K562 (cell line): ENCODE data around the gene SLC8A1. TPM values are rescaled to one million over a fixed set of nuclear protein-coding genes. Genes with fewer than 3 reads are reported as not detected.

Source experiments
- KAT7 ChIP-seq: sonication (generic); formaldehyde crosslinking; IDR thresholded peaks from 2 replicates; pipeline ENCODE4 v1.8.0; 2022; ENCODE audit warnings: missing genetic modification reagents, mild to moderate bottlenecking, borderline replicate concordance
- NR4A1 ChIP-seq, 2 experiments: fragments of 250-450 bp in 1 of 2; fragments of 450-650 bp in 1 of 2; sonication (Bioruptor Pico) in 1 of 2; IDR thresholded peaks; 2 replicates each; pipeline versions ENCODE4 v1.4.0 to v1.6.1; 2016 to 2020; ENCODE audit warnings: mild to moderate bottlenecking in 2 of 2, missing compliant biosample characterization in 1 of 2, missing genetic modification characterization in 1 of 2, moderate library complexity in 1 of 2
- POLR3A ChIP-seq: IDR thresholded peaks from 2 replicates; pipeline ENCODE4 v1.6.1; 2011; ENCODE audit warnings: borderline replicate concordance, mild to moderate bottlenecking, moderate library complexity; ENCODE audit not compliant: insufficient read length, insufficient read depth; ENCODE audit errors: extremely low read depth
- RFX5 ChIP-seq: IDR thresholded peaks from 2 replicates; pipeline ENCODE4 v1.6.1; 2011; ENCODE audit warnings: low read depth, mild to moderate bottlenecking, improper control_type of control experiment, low read length
- SIRT6 ChIP-seq: IDR thresholded peaks from one replicate; pipeline ENCODE4 v1.6.1; 2012; ENCODE audit warnings: low read depth, mild to moderate bottlenecking, control low read depth, inconsistent platforms, low read length, moderate library complexity
- TCF3 ChIP-seq: sonication (generic); formaldehyde crosslinking; IDR thresholded peaks from 2 replicates; pipeline ENCODE4 v1.4.0; 2020; ENCODE audit warnings: mild to moderate bottlenecking, missing genetic modification reagents
- TCF7 ChIP-seq: sonication (generic); IDR thresholded peaks from 2 replicates; pipeline ENCODE4 v1.6.1; 2016; ENCODE audit warnings: antibody characterized with exemption, borderline replicate concordance
- polyA plus RNA-seq, 8 experiments: library from polyadenylated mRNA; depleted of rRNA in 4 of 8; stranded (reverse) in 5 of 8; unstranded in 3 of 8; fragments of >200 nt; fragmentation: Nextera tagmentation in 2 of 8; fragmentation: Illumina TruSeq in 1 of 8; extraction: Ambion mirVana in 2 of 8; extraction: Trizol in 1 of 8; gene quantifications; 2 replicates each; pipeline versions ENCODE4 v1.2.1 to v1.2.3, GENCODE V29; 2011 to 2014; ENCODE audit warnings: inconsistent platforms in 1 of 8, missing spikeins in 1 of 8
- total RNA-seq, 7 experiments: library from RNA; depleted of rRNA in 6 of 7; stranded (reverse); fragments of >200 nt in 6 of 7; fragmentation: Illumina TruSeq in 2 of 7; extraction: Trizol in 2 of 7; gene quantifications; 2 replicates each; pipeline versions ENCODE4 v1.2.1 to v1.2.3, GENCODE V29; 2011 to 2021; ENCODE audit warnings: low replicate concordance in 1 of 7
- TF ChIP-seq, protein P1 (sequence below), 2 experiments: fragments of 450-650 bp in 1 of 2; sonication (generic) in 1 of 2; formaldehyde crosslinking in 1 of 2; IDR thresholded peaks; 2 replicates each; pipeline versions ENCODE4 v1.7.1 to v1.9.0; 2016 to 2022; ENCODE audit warnings: inconsistent platforms in 1 of 2, mild to moderate bottlenecking in 1 of 2, missing genetic modification reagents in 1 of 2

The SLC8A1 gene
- total and polyA plus RNA-seq, 9 of the 15 experiments (the other 6 are each of a cell fraction or from before 2014, with no cell fraction given) = not detected

DNA sequence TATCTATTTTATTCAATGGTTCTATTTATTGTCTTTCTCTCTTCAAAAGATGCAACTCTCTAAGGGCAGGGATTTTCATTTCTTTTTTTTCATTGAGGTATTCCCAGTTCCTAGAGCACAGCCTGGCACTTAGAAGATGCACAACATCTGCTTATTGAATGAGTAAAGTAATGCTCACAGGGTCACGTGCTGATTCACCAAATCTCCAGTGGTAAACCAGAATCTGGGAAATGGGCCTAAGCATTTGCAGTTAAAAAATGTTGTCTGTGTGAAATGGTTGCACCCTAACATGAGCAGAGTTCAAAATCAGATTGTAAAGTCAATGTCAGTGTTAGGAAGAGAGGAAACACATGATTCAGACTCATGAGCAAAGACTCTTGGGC lies 15.8 kb downstream of the SLC8A1 start (continued):
- TF ChIP-seq, protein P1, sequence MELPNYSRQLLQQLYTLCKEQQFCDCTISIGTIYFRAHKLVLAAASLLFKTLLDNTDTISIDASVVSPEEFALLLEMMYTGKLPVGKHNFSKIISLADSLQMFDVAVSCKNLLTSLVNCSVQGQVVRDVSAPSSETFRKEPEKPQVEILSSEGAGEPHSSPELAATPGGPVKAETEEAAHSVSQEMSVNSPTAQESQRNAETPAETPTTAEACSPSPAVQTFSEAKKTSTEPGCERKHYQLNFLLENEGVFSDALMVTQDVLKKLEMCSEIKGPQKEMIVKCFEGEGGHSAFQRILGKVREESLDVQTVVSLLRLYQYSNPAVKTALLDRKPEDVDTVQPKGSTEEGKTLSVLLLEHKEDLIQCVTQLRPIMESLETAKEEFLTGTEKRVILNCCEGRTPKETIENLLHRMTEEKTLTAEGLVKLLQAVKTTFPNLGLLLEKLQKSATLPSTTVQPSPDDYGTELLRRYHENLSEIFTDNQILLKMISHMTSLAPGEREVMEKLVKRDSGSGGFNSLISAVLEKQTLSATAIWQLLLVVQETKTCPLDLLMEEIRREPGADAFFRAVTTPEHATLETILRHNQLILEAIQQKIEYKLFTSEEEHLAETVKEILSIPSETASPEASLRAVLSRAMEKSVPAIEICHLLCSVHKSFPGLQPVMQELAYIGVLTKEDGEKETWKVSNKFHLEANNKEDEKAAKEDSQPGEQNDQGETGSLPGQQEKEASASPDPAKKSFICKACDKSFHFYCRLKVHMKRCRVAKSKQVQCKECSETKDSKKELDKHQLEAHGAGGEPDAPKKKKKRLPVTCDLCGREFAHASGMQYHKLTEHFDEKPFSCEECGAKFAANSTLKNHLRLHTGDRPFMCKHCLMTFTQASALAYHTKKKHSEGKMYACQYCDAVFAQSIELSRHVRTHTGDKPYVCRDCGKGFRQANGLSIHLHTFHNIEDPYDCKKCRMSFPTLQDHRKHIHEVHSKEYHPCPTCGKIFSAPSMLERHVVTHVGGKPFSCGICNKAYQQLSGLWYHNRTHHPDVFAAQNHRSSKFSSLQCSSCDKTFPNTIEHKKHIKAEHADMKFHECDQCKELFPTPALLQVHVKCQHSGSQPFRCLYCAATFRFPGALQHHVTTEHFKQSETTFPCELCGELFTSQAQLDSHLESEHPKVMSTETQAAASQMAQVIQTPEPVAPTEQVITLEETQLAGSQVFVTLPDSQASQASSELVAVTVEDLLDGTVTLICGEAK (IDR thresholded peaks at IDR 0.05) = no peak
- TF ChIP-seq, protein P1 (CRISPR knock-in tag; IDR thresholded peaks at IDR 0.05) = no peak
- TF ChIP-seq NR4A1 (CRISPR knock-in tag; IDR thresholded peaks at IDR 0.05) (no peak), NR4A1 (tag; IDR thresholded peaks at IDR 0.05) (no peak), SIRT6 (no peak), TCF7 (no peak), TCF3 (CRISPR knock-in tag) (no peak), POLR3A (no peak), RFX5 (no peak), KAT7 (no peak)
